ENCODE measurements around the gene BBX. TPM values are rescaled to one million over a fixed set of nuclear protein-coding genes. Genes with fewer than 3 reads are reported as not detected.
"Not testable (repeated sequence)": the region's sequence is repeated elsewhere in the genome, so short reads cannot be mapped to it uniquely, and the experiment has no call there.

BBX gene
- total RNA-seq, 1 experiment from 2014 or later, result 66.8 TPM

DNA sequence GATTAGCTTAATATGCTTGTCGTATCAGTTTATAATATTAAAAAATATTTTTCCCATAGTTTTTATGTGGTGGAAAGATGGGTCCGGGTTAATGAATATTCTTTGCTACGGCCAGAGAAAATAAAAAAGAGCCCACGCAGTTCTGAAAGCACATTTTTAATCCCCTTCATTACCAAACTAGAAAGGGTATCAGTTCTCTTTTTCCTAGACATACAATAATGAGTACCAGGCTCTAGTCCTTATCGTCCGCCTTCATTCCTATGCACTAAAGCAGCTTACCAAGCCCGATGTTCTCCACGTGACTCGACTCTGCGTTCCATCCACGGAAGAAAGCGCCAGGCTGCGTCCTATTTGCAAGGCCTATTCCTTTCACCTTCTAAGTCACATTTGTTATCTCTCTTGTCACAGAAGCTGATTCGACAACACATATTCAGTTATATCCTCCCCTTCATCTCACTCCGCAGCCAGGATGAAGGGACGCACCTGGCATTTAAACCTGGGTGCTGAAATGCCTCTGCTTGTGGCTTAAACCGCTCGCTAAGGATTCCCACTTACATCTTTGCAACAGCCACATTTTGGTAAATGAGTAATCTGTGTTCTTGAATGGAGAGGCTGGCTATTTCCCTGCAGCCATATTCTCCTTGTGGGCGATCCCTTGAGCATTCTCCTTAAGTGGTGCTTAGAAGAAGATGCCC lies 311.1 kb downstream of the BBX start:
- ATAC-seq (no peak), DNase-seq (no peak)
- no peak overlapping the region for H2AFZ ChIP-seq (ENCODE audit: low read length)
- intact Hi-C loops (cut with micrococcal nuclease), result no loop called here
- no TSS peak for BruUV-seq (replicated peaks)
- H3F3A ChIP-seq (ENCODE audit: low read length, unreplicated experiment), result no peaks in the 10 kb centered on the region
- H4K20me1 ChIP-seq (ENCODE audit: low read length), result no peaks in the 10 kb centered on the region
- H3K27me3 ChIP-seq (ENCODE audit: low read length), result no peaks in the 10 kb centered on the region
- ChIA-PET POLR2A (ENCODE audit: unreplicated experiment) (no interaction called here), CTCF (no interaction called here)
- H3K79me2 ChIP-seq (ENCODE audit: low read length), result no peaks in the 10 kb centered on the region
- H3K9ac ChIP-seq (ENCODE audit: low read length), result no peak overlapping the region
- H3K9me3 ChIP-seq (ENCODE audit: low read length), result no peaks in the 10 kb centered on the region
- no peaks in the 10 kb centered on the region for H3K4me1 ChIP-seq (ENCODE audit: insufficient read depth, low read length)
- TF ChIP-seq, protein P1, sequence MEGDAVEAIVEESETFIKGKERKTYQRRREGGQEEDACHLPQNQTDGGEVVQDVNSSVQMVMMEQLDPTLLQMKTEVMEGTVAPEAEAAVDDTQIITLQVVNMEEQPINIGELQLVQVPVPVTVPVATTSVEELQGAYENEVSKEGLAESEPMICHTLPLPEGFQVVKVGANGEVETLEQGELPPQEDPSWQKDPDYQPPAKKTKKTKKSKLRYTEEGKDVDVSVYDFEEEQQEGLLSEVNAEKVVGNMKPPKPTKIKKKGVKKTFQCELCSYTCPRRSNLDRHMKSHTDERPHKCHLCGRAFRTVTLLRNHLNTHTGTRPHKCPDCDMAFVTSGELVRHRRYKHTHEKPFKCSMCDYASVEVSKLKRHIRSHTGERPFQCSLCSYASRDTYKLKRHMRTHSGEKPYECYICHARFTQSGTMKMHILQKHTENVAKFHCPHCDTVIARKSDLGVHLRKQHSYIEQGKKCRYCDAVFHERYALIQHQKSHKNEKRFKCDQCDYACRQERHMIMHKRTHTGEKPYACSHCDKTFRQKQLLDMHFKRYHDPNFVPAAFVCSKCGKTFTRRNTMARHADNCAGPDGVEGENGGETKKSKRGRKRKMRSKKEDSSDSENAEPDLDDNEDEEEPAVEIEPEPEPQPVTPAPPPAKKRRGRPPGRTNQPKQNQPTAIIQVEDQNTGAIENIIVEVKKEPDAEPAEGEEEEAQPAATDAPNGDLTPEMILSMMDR (conservative IDR thresholded peaks at IDR 0.05; ENCODE audit: low read depth, low read length), result no peak
- no peak for TF ChIP-seq EZH2phosphoT487 (IDR thresholded peaks at IDR 0.05; ENCODE audit: borderline replicate concordance, low read length)
- TF ChIP-seq EZH2 (IDR thresholded peaks at IDR 0.05; ENCODE audit: low read length, unreplicated experiment), result no peak
- H3K9me2 ChIP-seq (replicated peaks; ENCODE audit: low read length), result no peaks in the 10 kb centered on the region
- H3K4me2 ChIP-seq (ENCODE audit: low read length), result no peak overlapping the region
- H3K27ac ChIP-seq (ENCODE audit: low read length), result no peak overlapping the region
- H3K36me3 ChIP-seq (ENCODE audit: low read depth, low read length), result no peaks in the 10 kb centered on the region
- no peak overlapping the region for H3K4me3 ChIP-seq (ENCODE audit: low read length)

DNA sequence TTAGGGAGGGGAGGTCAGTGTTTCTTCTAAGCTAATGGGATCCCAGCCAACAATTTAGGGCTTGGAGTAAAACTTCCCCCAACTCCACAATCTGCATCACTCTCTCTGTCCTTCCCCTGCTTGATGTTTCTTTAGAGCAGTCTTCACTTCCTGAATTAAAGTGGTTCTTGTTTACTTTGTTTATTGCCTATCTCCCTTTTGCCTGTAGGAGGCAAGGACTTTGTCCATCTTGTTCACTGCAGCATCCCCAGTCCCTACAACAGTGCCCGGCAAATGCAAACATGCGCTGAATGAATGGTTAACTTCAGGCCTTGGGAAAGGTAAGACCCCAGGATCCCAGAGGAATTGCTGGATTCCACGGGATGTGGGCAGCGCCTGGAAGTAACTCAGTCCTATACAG lies 312.2 kb downstream of the BBX start:
- H3K9me2 ChIP-seq (replicated peaks; ENCODE audit: low read length); H3K4me1 ChIP-seq (ENCODE audit: insufficient read depth, low read length); H3K36me3 ChIP-seq (ENCODE audit: low read depth, low read length); H3K4me3 ChIP-seq (ENCODE audit: low read length); intact Hi-C loops (cut with micrococcal nuclease); POLR2A ChIA-PET (ENCODE audit: unreplicated experiment); H3F3A ChIP-seq (ENCODE audit: low read length, unreplicated experiment); CTCF ChIA-PET; H3K9ac ChIP-seq (ENCODE audit: low read length); H3K4me2 ChIP-seq (ENCODE audit: low read length); H3K27ac ChIP-seq (ENCODE audit: low read length); BruUV-seq (replicated peaks); DNase-seq; H4K20me1 ChIP-seq (ENCODE audit: low read length); H3K79me2 ChIP-seq (ENCODE audit: low read length); H2AFZ ChIP-seq (ENCODE audit: low read length); H3K9me3 ChIP-seq (ENCODE audit: low read length); H3K27me3 ChIP-seq (ENCODE audit: low read length): not testable (repeated sequence)
- peak; percentile 33; the same call in 1 of the 2 replicates for ATAC-seq

DNA sequence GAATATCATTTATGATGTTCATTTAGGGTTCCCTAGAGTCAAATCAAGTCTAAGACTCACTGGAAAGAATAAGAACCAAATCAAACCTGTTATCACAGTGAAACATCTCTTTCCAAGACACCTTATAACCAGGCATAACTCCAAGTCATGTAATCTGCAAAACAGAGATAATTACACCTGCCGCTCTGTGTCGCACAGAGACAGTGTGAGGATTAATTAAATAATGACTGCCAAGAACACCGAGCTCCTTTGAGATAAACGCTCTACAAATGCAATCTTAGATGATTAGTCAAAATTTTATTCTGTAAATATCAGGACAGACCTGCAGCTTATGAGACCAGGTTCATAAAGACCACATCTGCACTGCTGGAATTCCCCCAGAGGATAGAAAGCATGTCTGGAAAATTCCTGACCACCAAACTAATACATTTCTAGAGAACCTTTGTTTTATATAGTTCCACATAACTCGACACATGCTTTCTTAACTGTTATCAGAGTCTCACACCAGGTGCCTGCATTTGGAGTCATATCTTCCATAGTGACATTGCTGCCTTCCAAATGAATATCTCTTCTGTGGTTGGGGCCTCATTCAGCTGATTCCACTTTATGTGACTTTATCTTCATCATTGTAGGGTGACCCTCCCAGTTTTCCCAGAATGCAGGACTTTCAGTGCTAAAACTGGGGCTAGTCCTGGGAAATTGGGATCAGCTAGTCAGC lies 315.3 kb downstream of the BBX start:
- Histone ChIP-seq H3K4me2 (ENCODE audit: low read length) (no peak overlapping the region), H3K36me3 (ENCODE audit: low read depth, low read length) (no peaks in the 10 kb centered on the region), H3K9me3 (ENCODE audit: low read length) (no peaks in the 10 kb centered on the region), H3K4me1 (ENCODE audit: insufficient read depth, low read length) (no peaks in the 10 kb centered on the region), H2AFZ (ENCODE audit: low read length) (no peak overlapping the region), H3K4me3 (ENCODE audit: low read length) (no peak overlapping the region), H3K27me3 (ENCODE audit: low read length) (no peaks in the 10 kb centered on the region), H4K20me1 (ENCODE audit: low read length) (no peaks in the 10 kb centered on the region), H3F3A (ENCODE audit: low read length, unreplicated experiment) (no peaks in the 10 kb centered on the region), H3K9me2 (replicated peaks; ENCODE audit: low read length) (no peaks in the 10 kb centered on the region), H3K79me2 (ENCODE audit: low read length) (no peaks in the 10 kb centered on the region), H3K9ac (ENCODE audit: low read length) (no peak overlapping the region), H3K27ac (ENCODE audit: low read length) (no peak overlapping the region)
- ATAC-seq, result no peak
- TF ChIP-seq EZH2phosphoT487 (IDR thresholded peaks at IDR 0.05; ENCODE audit: borderline replicate concordance, low read length) (no peak), EZH2 (IDR thresholded peaks at IDR 0.05; ENCODE audit: low read length, unreplicated experiment) (no peak)
- TF ChIP-seq, protein P1 (conservative IDR thresholded peaks at IDR 0.05; ENCODE audit: low read depth, low read length), result no peak
- intact Hi-C loops (cut with micrococcal nuclease), result no loop called here
- BruUV-seq (replicated peaks), result no TSS peak
- ChIA-PET POLR2A (ENCODE audit: unreplicated experiment) (no interaction called here), CTCF (no interaction called here)
- no peak for DNase-seq
